Tibial artery (tissue), 4 donors: ENCODE measurements around the gene MED22.

Source experiments
- DNase-seq, 2 donors: peaks; one replicate each; pipeline ENCODE4 v3.0.0-alpha.2; 2019
- H3K27ac ChIP-seq, 2 donors: fragments of 200-600 bp; sonication (generic) in 1 of 2; 1 replicate in 1 of 2; 2 replicates in 1 of 2; pipeline ENCODE4 v1.5.1; 2018 to 2019; ENCODE audit warnings: mild to moderate bottlenecking in 1 of 2
- H3K27me3 ChIP-seq, 2 donors: fragments of 200-600 bp; sonication (generic) in 1 of 2; one replicate each; pipeline versions ENCODE4 v1.5.1 to v1.6.0; 2016 to 2019
- H3K36me3 ChIP-seq, 3 donors: fragments of 200-600 bp; sonication (generic) in 2 of 3; one replicate each; pipeline ENCODE4 v1.5.1; 2016 to 2019; ENCODE audit warnings: mild to moderate bottlenecking in 2 of 3
- H3K4me1 ChIP-seq, 4 donors: fragments of 200-600 bp; sonication (generic) in 2 of 4; 1 replicate in 3 of 4; 2 replicates in 1 of 4; pipeline ENCODE4 v1.5.1; 2016 to 2019
- H3K4me3 ChIP-seq, 2 donors: fragments of 200-600 bp; sonication (generic) in 1 of 2; 1 replicate in 1 of 2; 2 replicates in 1 of 2; pipeline ENCODE4 v1.5.1; 2018 to 2019; ENCODE audit warnings: mild to moderate bottlenecking in 2 of 2
- H3K9me3 ChIP-seq, 3 donors: fragments of 200-600 bp; sonication (generic) in 1 of 3; one replicate each; pipeline ENCODE4 v1.5.1; 2016 to 2019
- CTCF ChIP-seq, 2 experiments: fragments of 200-600 bp in 1 of 2; fragments of 450-650 bp in 1 of 2; IDR thresholded peaks; one replicate each; pipeline ENCODE4 v1.5.1; 2017 to 2019; ENCODE audit warnings: antibody characterized with exemption in 2 of 2, mild to moderate bottlenecking in 1 of 2, moderate library complexity in 1 of 2
- intact Hi-C: fragments of 100-400 bp; cut with DNase I; formaldehyde crosslinking; loops from one replicate; pipeline ENCODE4 v1.15.0; 2023; ENCODE audit warnings: low total_unique reads

MED22 gene

DNA sequence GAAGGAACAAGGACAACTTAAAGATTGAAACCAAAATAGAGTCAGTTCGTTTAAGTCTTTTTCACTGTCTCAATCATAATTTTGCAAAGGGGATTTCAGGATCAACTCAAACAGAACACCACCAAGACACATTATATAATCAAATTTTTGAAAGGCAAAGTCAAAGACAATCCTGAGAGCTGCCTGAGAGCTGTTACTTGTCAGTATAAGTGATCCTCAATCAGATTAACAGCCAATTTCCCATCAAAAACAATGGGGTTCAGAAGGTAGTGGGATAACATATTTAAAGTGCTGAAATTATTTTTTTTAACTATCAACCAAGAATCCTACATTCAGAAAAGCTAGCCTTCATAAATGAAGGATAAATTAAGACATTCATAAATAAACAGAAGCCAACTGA lies 53.7 kb downstream of the MED22 start:
- H3K36me3 ChIP-seq = no peaks in the 10 kb centered on the region
- no peak overlapping the region for H3K4me3 ChIP-seq
- no peak for DNase-seq
- TF ChIP-seq CTCF (IDR thresholded peaks at IDR 0.05) = no peak
- peaks cover 0 to 25% of the 10 kb centered on the region in 2 donors for H3K27me3 ChIP-seq
- intact Hi-C loops = no loop called here
- no peaks in the 10 kb centered on the region for H3K4me1 ChIP-seq
- H3K9me3 ChIP-seq = peaks cover 0 to 5% (median 0%) of the 10 kb centered on the region in 3 donors
- H3K27ac ChIP-seq = no peak overlapping the region

DNA sequence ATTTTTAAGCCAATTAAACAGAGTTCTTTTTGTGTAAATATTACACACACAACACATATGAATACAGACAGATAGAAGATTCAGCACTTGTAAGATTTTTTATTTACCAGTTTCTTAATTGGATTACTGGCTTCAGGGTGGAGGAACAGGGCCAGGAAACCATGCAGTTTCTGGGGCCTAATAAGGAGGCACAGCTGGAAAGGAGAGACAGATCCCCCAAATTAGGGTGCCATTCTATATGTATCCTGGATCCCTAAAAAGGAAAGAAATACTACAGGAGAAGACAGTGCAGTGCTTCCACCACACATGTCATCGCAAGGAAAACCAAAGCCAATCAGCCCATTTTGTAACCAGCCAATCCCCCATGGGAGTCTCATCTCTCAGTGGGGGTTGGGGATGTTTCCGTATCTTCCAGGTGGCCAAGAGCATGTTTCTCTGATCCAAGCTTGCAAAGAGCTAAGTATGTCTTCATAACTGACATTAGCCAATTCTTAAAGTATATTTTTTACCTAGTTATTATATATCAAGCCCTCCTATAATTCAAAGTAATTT lies 57.1 kb downstream of the MED22 start:
- TF ChIP-seq CTCF (IDR thresholded peaks at IDR 0.05) = no peak
- peaks cover 0 to 5% (median 0%) of the 10 kb centered on the region in 3 donors for H3K9me3 ChIP-seq
- H3K4me1 ChIP-seq = no peaks in the 10 kb centered on the region
- H3K27ac ChIP-seq = no peak overlapping the region
- no peak for DNase-seq
- intact Hi-C loops = no loop called here
- H3K27me3 ChIP-seq = peaks cover 0 to 12% of the 10 kb centered on the region in 2 donors
- H3K36me3 ChIP-seq = no peaks in the 10 kb centered on the region
- no peak overlapping the region for H3K4me3 ChIP-seq
